A549 treated with ZK216348 at 1 μM for 4 hours (cell line): ENCODE results near the gene SCGB1D2. TPM values are rescaled to one million over a fixed set of nuclear protein-coding genes. Genes with fewer than 3 reads are reported as not detected.

ENCODE experiments used
- total RNA-seq: library from RNA; stranded (reverse); fragments of 200-300 nt; extraction: Qiagen RNA extraction; gene quantifications from 5 replicates; pipeline ENCODE4 v1.2.3, GENCODE V29; 2022; ENCODE audit warnings: low read depth

The SCGB1D2 gene, protein sequence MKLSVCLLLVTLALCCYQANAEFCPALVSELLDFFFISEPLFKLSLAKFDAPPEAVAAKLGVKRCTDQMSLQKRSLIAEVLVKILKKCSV
- not detected in 5 replicates for total RNA-seq

DNA sequence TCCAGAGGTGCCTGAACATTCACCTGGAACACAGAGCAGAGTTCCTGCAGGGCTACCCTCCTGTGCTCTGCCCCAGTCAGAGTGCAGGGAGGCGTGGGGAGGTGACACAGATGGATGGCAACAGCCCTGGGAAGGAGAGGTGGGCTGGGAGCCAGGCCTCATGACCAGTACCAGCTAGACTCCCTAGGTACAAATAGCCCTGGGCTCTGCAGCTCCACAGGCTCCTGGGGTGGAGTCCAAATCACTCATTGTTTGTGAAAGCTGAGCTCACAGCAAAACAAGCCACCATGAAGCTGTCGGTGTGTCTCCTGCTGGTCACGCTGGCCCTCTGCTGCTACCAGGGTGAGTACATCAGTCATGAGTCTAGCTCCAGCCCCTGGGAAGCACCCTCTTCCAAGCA is at the start of gene SCGB1D2:
Gene SCGB1D2, plus strand, starts transcription at position 219 of the 400 bp plus-strand sequence. Its CDS starts 69 bp downstream, at position 288.

DNA sequence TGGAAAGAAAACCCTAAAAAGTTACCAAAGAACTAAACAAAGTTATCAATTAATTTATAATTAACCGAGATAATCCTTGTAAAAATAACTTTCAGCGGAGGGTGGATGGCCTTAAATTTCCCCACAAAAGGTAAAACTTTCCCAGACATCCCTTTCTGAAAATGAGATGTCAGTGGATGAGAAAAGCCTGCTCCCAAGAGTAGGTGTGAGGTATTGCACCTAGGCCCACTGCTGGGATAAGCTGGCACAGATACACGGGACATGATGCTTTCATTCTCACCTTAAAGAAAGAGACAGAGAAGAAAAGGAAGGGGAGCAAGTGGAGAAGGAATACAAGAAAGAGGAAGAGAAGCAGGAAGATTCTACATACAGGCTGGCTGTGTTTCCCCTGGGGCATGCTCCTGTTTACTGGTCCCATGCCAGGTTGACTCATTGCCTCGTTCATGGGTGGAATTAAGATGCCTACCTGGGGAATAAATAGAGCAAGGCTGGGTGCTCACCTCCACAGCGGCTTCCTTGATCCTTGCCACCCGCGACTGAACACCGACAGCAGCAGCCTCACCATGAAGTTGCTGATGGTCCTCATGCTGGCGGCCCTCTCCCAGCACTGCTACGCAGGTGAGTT is 27.7 kb downstream of the SCGB1D2 start, which contains the start of gene SCGB2A2:
Gene SCGB2A2, plus strand, starts transcription at position 505 of the 625 bp plus-strand sequence. Its CDS starts 59 bp downstream, at position 564.

Other genes starting within 250 kb of the SCGB1D2 start
- gene INCENP, start 118.2 kb upstream of the SCGB1D2 start, total RNA-seq: 45.1 to 58.3 TPM (median 56.8 TPM) in 5 replicates
- not detected in 5 replicates for gene SCGB1D1, start 52.0 kb upstream of the SCGB1D2 start, total RNA-seq
- not detected in 5 replicates for gene SCGB2A1, start 33.6 kb upstream of the SCGB1D2 start, total RNA-seq
- not detected in 5 replicates for gene SCGB2A2, start 27.9 kb downstream of the SCGB1D2 start, total RNA-seq
- not detected in 5 replicates for gene SCGB1D4, start 56.8 kb downstream of the SCGB1D2 start, total RNA-seq
- gene ASRGL1, start 95.2 kb downstream of the SCGB1D2 start, total RNA-seq: 12.7 to 13.7 TPM (median 13.1 TPM) in 5 replicates
- gene SCGB1A1, start 176.8 kb downstream of the SCGB1D2 start, total RNA-seq: not detected in 5 replicates